ENCODE results near the gene SENP2. TPM values are rescaled to one million over a fixed set of nuclear protein-coding genes. Genes with fewer than 3 reads are reported as not detected.

Gene SENP2
- polyA plus RNA-seq, 2 of the 4 experiments (the other 2 are of a cell fraction) = 19.7 to 22.4 TPM

DNA sequence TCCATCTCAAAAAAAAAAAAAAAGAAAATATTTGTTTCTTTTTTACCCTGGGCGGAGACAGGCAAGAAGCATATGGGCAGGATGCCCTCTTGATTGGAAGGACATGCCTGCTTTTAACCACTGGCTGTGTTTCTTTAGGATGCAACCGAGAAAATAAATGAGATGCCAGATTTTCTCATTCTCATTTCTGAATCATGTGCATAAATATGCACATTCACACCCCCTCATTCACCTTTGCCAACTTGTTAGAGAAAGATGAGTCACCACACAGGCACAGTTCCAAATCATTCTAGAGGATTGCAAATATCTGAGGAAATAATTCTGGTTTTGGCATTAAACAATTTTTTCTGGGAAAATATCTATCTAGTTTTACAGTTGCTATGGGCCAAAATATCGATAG, 37.0 kb upstream of the SENP2 start:
- FAIRE-seq (no peak), DNase-seq (ENCODE audit: low read depth in 1 of 2, low spot score in 1 of 2) (peak; percentile 68 to 83), ATAC-seq (peak; percentile 18 to 60; a peak in 5 of 6 replicates)
- TF ChIP-seq, protein P1, sequence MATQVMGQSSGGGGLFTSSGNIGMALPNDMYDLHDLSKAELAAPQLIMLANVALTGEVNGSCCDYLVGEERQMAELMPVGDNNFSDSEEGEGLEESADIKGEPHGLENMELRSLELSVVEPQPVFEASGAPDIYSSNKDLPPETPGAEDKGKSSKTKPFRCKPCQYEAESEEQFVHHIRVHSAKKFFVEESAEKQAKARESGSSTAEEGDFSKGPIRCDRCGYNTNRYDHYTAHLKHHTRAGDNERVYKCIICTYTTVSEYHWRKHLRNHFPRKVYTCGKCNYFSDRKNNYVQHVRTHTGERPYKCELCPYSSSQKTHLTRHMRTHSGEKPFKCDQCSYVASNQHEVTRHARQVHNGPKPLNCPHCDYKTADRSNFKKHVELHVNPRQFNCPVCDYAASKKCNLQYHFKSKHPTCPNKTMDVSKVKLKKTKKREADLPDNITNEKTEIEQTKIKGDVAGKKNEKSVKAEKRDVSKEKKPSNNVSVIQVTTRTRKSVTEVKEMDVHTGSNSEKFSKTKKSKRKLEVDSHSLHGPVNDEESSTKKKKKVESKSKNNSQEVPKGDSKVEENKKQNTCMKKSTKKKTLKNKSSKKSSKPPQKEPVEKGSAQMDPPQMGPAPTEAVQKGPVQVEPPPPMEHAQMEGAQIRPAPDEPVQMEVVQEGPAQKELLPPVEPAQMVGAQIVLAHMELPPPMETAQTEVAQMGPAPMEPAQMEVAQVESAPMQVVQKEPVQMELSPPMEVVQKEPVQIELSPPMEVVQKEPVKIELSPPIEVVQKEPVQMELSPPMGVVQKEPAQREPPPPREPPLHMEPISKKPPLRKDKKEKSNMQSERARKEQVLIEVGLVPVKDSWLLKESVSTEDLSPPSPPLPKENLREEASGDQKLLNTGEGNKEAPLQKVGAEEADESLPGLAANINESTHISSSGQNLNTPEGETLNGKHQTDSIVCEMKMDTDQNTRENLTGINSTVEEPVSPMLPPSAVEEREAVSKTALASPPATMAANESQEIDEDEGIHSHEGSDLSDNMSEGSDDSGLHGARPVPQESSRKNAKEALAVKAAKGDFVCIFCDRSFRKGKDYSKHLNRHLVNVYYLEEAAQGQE (IDR thresholded peaks at IDR 0.05) = no peak
- TF ChIP-seq CEBPB (IDR thresholded peaks at IDR 0.05) (peak; percentile 44 to 68; a peak in 2 of 4 replicates), FOSL2 (IDR thresholded peaks at IDR 0.05) (peak; percentile 67), FOSL2 (CRISPR knock-in tag; IDR thresholded peaks at IDR 0.05) (peak; percentile 97), NFE2L2 (conservative IDR thresholded peaks at IDR 0.05; ENCODE audit: low read length) (no peak), JUNB (IDR thresholded peaks at IDR 0.05) (peak; percentile 68), POLR2A (IDR thresholded peaks at IDR 0.05; ENCODE audit: low read length) (no peak), MAX (IDR thresholded peaks at IDR 0.05) (0 out of 2 replicates have a peak, but pooled peaks have one; percentile 22)
- Histone ChIP-seq H3K4me2 (peak overlapping the region; percentile 66), H3K27ac (peak overlapping the region; percentile 83 to 86), H3K9me3 (no peaks in the 10 kb centered on the region), H3K4me3 (no peak overlapping the region), H3K4me1 (peaks cover 65% of the 10 kb centered on the region)
- CTCF ChIA-PET = interaction anchor here (0.6 to 2.1 kb wide), 4 partner anchors 11 to 88 kb away, joined by 3 to 9 read pairs (median 4); no protein-coding TSS in a partner anchor
- POLR2A ChIA-PET = interaction anchor here (0.6 to 0.7 kb wide), 2 partner anchors 18 to 31 kb away, joined by 3 to 6 read pairs; no protein-coding TSS in a partner anchor
- whole genome bisulfite sequencing (ENCODE audit: missing lambda C conversion rate) = 21% methylated on average over 3 of the region's 3 CpGs

DNA sequence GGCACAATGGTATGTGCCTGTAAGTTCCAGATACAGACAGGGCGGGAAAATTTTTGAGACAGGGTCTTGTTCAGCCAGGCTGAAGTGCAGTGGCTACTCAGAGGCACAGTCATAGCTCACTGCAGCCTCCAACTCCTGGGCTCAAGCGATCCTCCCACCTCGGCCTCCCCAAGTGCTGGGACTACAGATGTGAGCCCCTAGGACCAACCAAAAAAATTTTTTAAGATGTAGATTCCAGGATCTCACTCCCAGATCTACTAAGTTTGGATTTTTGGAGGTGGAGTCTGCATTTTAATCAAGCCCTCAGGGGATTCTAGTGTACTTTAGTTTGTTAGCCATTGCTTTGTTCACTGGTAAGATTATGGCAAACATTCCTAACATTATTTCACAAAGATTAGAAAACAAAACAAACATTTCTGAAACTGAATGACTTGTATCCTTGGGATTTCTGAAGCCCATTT, 36.4 kb upstream of the SENP2 start:
- peak overlapping the region; percentile 66 for H3K4me2 ChIP-seq
- 54% methylated on average over 2 of the region's 3 CpGs for WGBS (ENCODE audit: missing lambda C conversion rate)
- ATAC-seq (peak in 1 of 2 experiments; percentile 17; a peak in 2 of 6 replicates), FAIRE-seq (no peak), DNase-seq (ENCODE audit: low read depth in 1 of 2, low spot score in 1 of 2) (peak in 1 of 2 experiments; percentile 57)
- ChIA-PET POLR2A (no interaction called here), CTCF (interaction anchor here (0.6 to 2.1 kb wide), 4 partner anchors 10 to 89 kb away, joined by 3 to 9 read pairs (median 4); no protein-coding TSS in a partner anchor)
- H3K4me1 ChIP-seq = peaks cover 64% of the 10 kb centered on the region
- H3K9me3 ChIP-seq = no peaks in the 10 kb centered on the region
- peak overlapping the region; percentile 52; the same call in 2 of the 3 replicates for H3K4me3 ChIP-seq
- TF ChIP-seq ZNF302 (CRISPR knock-in tag; IDR thresholded peaks at IDR 0.05) = no peak
- TF ChIP-seq HEYL (CRISPR knock-in tag; IDR thresholded peaks at IDR 0.05) = no peak
- TF ChIP-seq CHD4 (IDR thresholded peaks at IDR 0.05; ENCODE audit: borderline replicate concordance) = peak; percentile 35; the same call in 1 of the 2 replicates
- TF ChIP-seq EHMT2 (IDR thresholded peaks at IDR 0.05; ENCODE audit: low read depth) = no peak
- TF ChIP-seq KDM1A (IDR thresholded peaks at IDR 0.05; ENCODE audit: low read depth) = peak; percentile 67; the same call in 1 of the 2 replicates
- H3K27ac ChIP-seq = peak overlapping the region; percentile 83 to 86

- Histone ChIP-seq H3K27ac (peak within 1 kb of the TSS; percentile 86 to 87), H3K4me3 (peak within 1 kb of the TSS; percentile 52), H3K9me3 (no peaks in the 10 kb centered on the region), H3K4me1 (peaks cover 42% of the 10 kb centered on the region), H3K4me2 (peak within 1 kb of the TSS; percentile 66)
- FAIRE-seq = no peak
- peak; percentile 48 to 88 for DNase-seq (ENCODE audit: low read depth in 1 of 2, low spot score in 1 of 2)
- TF ChIP-seq CEBPB (IDR thresholded peaks at IDR 0.05) = 0 out of 4 replicates have a peak, but pooled peaks of 1 of the 2 experiments have one; percentile 7
- 0 out of 3 replicates have a peak, but pooled peaks have one; percentile 16 for TF ChIP-seq BCL3 (IDR thresholded peaks at IDR 0.05)
- no peak for TF ChIP-seq TFCP2L1 (CRISPR knock-in tag; IDR thresholded peaks at IDR 0.05)
- 0 out of 5 replicates have a peak, but pooled peaks of 1 of the 2 experiments have one; percentile 41 for TF ChIP-seq JUN (IDR thresholded peaks at IDR 0.05)
- TF ChIP-seq MAFK (IDR thresholded peaks at IDR 0.05; ENCODE audit: partially characterized antibody) = peak; percentile 16
- no peak for TF ChIP-seq E2F6 (IDR thresholded peaks at IDR 0.05; ENCODE audit: borderline replicate concordance, low read depth)
- TF ChIP-seq RAD21 (conservative IDR thresholded peaks at IDR 0.05 in 1 of 2, IDR thresholded peaks at IDR 0.05 in 1 of 2) = no peak
- TF ChIP-seq, protein P2, sequence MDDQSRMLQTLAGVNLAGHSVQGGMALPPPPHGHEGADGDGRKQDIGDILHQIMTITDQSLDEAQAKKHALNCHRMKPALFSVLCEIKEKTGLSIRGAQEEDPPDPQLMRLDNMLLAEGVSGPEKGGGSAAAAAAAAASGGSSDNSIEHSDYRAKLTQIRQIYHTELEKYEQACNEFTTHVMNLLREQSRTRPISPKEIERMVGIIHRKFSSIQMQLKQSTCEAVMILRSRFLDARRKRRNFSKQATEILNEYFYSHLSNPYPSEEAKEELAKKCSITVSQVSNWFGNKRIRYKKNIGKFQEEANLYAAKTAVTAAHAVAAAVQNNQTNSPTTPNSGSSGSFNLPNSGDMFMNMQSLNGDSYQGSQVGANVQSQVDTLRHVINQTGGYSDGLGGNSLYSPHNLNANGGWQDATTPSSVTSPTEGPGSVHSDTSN (IDR thresholded peaks at IDR 0.05) = no peak
- no peak for TF ChIP-seq ZFP36 (IDR thresholded peaks at IDR 0.05; ENCODE audit: borderline replicate concordance, partially characterized antibody)
- no peak for TF ChIP-seq RARB (CRISPR knock-in tag; IDR thresholded peaks at IDR 0.05)
- no peak for TF ChIP-seq POLR2AphosphoS2 (conservative IDR thresholded peaks at IDR 0.05; ENCODE audit: low read length)
- TF ChIP-seq ATOH8 (CRISPR knock-in tag; IDR thresholded peaks at IDR 0.05; ENCODE audit: low read depth) = no peak
- TF ChIP-seq POLR2A (IDR thresholded peaks at IDR 0.05; ENCODE audit: low read length) = no peak
- peak; percentile 83 to 93; a peak in 5 of 6 replicates for ATAC-seq
- ChIA-PET CTCF (interaction anchor here (1.6 kb wide), 1 partner anchor 23 kb away, joined by 10 read pairs; no protein-coding TSS in a partner anchor), POLR2A (interaction anchor here (1.4 to 3.4 kb wide), 2 partner anchors 34 to 53 kb away, joined by 10 to 11 read pairs; partner anchors contain the start of genes SENP2 and TMEM41A)
- 2% methylated on average over 6 of the region's 6 CpGs for WGBS (ENCODE audit: missing lambda C conversion rate)
These were observed 33.7 kb upstream of the SENP2 start, which contains the start of gene LIPH for GRCh38 chr3:185552358-185552877. Gene LIPH (minus strand): TSS chr3:185552588. CDS start chr3:185552471, 117 bp downstream.
